B cell (primary cell): Measurements from ENCODE around the gene DTNBP1. TPM values are rescaled to one million over a fixed set of nuclear protein-coding genes. Genes with fewer than 3 reads are reported as not detected.

Experiments
- ATAC-seq: fragments of 200-7000 bp; cut with Tn5 transposase; one replicate; pipeline ENCODE4 v1.10.0; 2021; ENCODE audit warnings: low read depth, mild to moderate bottlenecking, moderate number of reproducible peaks, moderate library complexity
- CTCF ChIA-PET: fragments of 350-600 bp; sonication (Branson Sonifier 250); formaldehyde crosslinking; loops from one replicate; lab custom pipeline; 2021; ENCODE audit warnings: antibody characterized with exemption, inconsistent platforms; lab: Charles Lee
- POLR2A ChIA-PET: fragments of 350-600 bp; sonication (Branson Sonifier 250); formaldehyde crosslinking; loops from one replicate; lab custom pipeline; 2021; ENCODE audit warnings: antibody characterized with exemption; lab: Charles Lee
- DNase-seq: peaks from one replicate; pipeline ENCODE4 v3.0.0; 2013
- H2AFZ ChIP-seq: 2 replicates; pipeline ENCODE4 v1.6.1; 2012; ENCODE audit warnings: mild to moderate bottlenecking, low read depth, low read length; ENCODE audit not compliant: insufficient read depth, poor library complexity, severe bottlenecking
- H3K27ac ChIP-seq, 2 donors: 1 replicate in 1 of 2; 2 replicates in 1 of 2; pipeline ENCODE4 v1.5.1; 2012 to 2013; ENCODE audit warnings: low read length in 2 of 2, mild to moderate bottlenecking in 2 of 2, moderate library complexity in 1 of 2
- H3K27me3 ChIP-seq, 4 experiments: fragments of 200-600 bp in 1 of 4; sonication (generic) in 1 of 4; replicated peaks in 1 of 4; 1 replicate in 2 of 4; 2 replicates in 2 of 4; pipeline versions ENCODE4 v1.6.1 to v1.7.0; 2013 to 2016; ENCODE audit warnings: low read length in 3 of 4, mild to moderate bottlenecking in 2 of 4, mixed read lengths in 1 of 4, moderate library complexity in 1 of 4; ENCODE audit not compliant: insufficient read depth in 4 of 4, control insufficient read depth in 3 of 4; ENCODE audit errors: control extremely low read depth in 1 of 4
- H3K36me3 ChIP-seq, 2 experiments: replicated peaks in 1 of 2; 1 replicate in 1 of 2; 2 replicates in 1 of 2; pipeline versions ENCODE4 v1.6.1 to v1.7.1; 2013; ENCODE audit warnings: low read length in 1 of 2; ENCODE audit not compliant: insufficient read depth in 2 of 2, control insufficient read depth in 1 of 2; ENCODE audit errors: control extremely low read depth in 1 of 2, extremely low read depth in 1 of 2
- H3K4me1 ChIP-seq, 2 donors: fragments of 200-600 bp in 1 of 2; sonication (generic) in 1 of 2; 1 replicate in 1 of 2; 2 replicates in 1 of 2; pipeline versions ENCODE4 v1.5.1 to v1.6.1; 2013 to 2017; ENCODE audit warnings: low read length in 2 of 2; ENCODE audit not compliant: control insufficient read depth in 2 of 2, insufficient read depth in 2 of 2
- H3K4me2 ChIP-seq: replicated peaks from 2 replicates; pipeline ENCODE3; 2012; ENCODE audit warnings: mild to moderate bottlenecking, low read depth, low read length; ENCODE audit not compliant: poor library complexity, severe bottlenecking
- H3K4me3 ChIP-seq, 5 experiments: fragments of 200-600 bp in 1 of 5; sonication (generic) in 1 of 5; 1 replicate in 3 of 5; 2 replicates in 2 of 5; pipeline versions ENCODE4 v1.5.1 to v1.7.0; 2011 to 2016; ENCODE audit warnings: low read length in 4 of 5, mild to moderate bottlenecking in 4 of 5, low read depth in 2 of 5, control low read depth in 1 of 5, moderate library complexity in 1 of 5; ENCODE audit not compliant: insufficient read depth in 1 of 5; ENCODE audit errors: control extremely low read depth in 1 of 5, extremely low read depth in 1 of 5
- H3K79me2 ChIP-seq: fragments of 200-600 bp; sonication (generic); one replicate; pipeline ENCODE4 v1.6.0; 2016; ENCODE audit warnings: low read length; ENCODE audit not compliant: control insufficient read depth, insufficient read depth
- H3K9ac ChIP-seq: fragments of 200-600 bp; sonication (generic); 2 replicates; pipeline ENCODE4 v1.6.1; 2017; ENCODE audit warnings: mild to moderate bottlenecking, low read length, moderate library complexity
- H3K9me3 ChIP-seq, 3 donors: one replicate each; pipeline versions ENCODE4 v1.6.1 to v1.7.1; 2013; ENCODE audit warnings: low read length in 2 of 3; ENCODE audit not compliant: control insufficient read depth in 2 of 3, insufficient read depth in 1 of 3; ENCODE audit errors: control extremely low read depth in 1 of 3
- H4K20me1 ChIP-seq: 2 replicates; pipeline ENCODE4 v1.6.0; 2012; ENCODE audit warnings: mild to moderate bottlenecking, low read length; ENCODE audit not compliant: insufficient read depth, control insufficient read depth, poor library complexity, severe bottlenecking
- H3K27ac Mint-ChIP-seq: one replicate; pipeline ENCODE4 v1.8.0; 2021; ENCODE audit warnings: mixed read lengths
- H3K27me3 Mint-ChIP-seq: one replicate; pipeline ENCODE4 v1.8.0; 2021; ENCODE audit warnings: mixed read lengths
- H3K4me1 Mint-ChIP-seq: one replicate; pipeline ENCODE4 v1.8.0; 2021; ENCODE audit warnings: mixed read lengths
- H3K4me3 Mint-ChIP-seq: one replicate; pipeline ENCODE4 v1.8.0; 2021; ENCODE audit warnings: mixed read lengths
- H3K9me3 Mint-ChIP-seq: one replicate; pipeline ENCODE4 v1.8.0; 2022; ENCODE audit warnings: mixed read lengths; ENCODE audit not compliant: insufficient read depth
- CTCF ChIP-seq: fragments of 200-600 bp; IDR thresholded peaks from one replicate; pipeline ENCODE4 v1.8.0; 2022; ENCODE audit warnings: antibody characterized with exemption, mild to moderate bottlenecking
- EZH2 ChIP-seq: IDR thresholded peaks from 2 replicates; pipeline ENCODE4 v1.6.1; 2012; ENCODE audit warnings: borderline replicate concordance, low read depth, mild to moderate bottlenecking, moderate library complexity, low read length; ENCODE audit not compliant: insufficient read depth, poor library complexity, severe bottlenecking
- WGBS: methylation state at CpG from one replicate; pipeline ENCODE4 v1.1.5; 2013; ENCODE audit warnings: missing lambda C conversion rate; ENCODE audit not compliant: insufficient coverage; 5-methylcytosine and 5-hydroxymethylcytosine counted together
- intact Hi-C: fragments of 100-400 bp; cut with micrococcal nuclease; formaldehyde crosslinking; loops from one replicate; pipeline ENCODE4 v1.10.0; 2022
- polyA plus RNA-seq: library from polyadenylated mRNA; depleted of rRNA; stranded (reverse); fragments of >200 nt; gene quantifications from 2 replicates; pipeline ENCODE4 v1.2.3, GENCODE V29; 2012
- total RNA-seq, 2 donors: library from RNA; stranded (reverse); fragments of 120-200 nt in 1 of 2; gene quantifications; 1 replicate in 1 of 2; 2 replicates in 1 of 2; pipeline versions ENCODE4 v1.2.3 to v1.2.4, GENCODE V29; 2013 to 2022

Gene DTNBP1
- total and polyA plus RNA-seq, 2 donors (not counting 1 experiment from before 2014, with no cell fraction given): 31.4 to 73.0 TPM

- Mint-ChIP-seq H3K27me3 (no peaks in the 10 kb centered on the region), H3K27ac (peak overlapping the region; percentile 74), H3K9me3 (no peaks in the 10 kb centered on the region), H3K4me3 (peak overlapping the region; percentile 52), H3K4me1 (peaks cover 79% of the 10 kb centered on the region)
- ChIA-PET CTCF (interaction anchor here (0.5 to 1.8 kb wide), 7 partner anchors 11 to 551 kb away, joined by 3 to 8 read pairs (median 3); partner anchors contain the start of gene MYLIP), POLR2A (no interaction called here)
- no peaks in the 10 kb centered on the region for H3K27me3 ChIP-seq
- H2AFZ ChIP-seq: no peak overlapping the region
- H3K9me3 ChIP-seq: no peaks in the 10 kb centered on the region
- peak overlapping the region in 2 of 5 experiments; percentile 5 to 31 for H3K4me3 ChIP-seq
- peak overlapping the region; percentile 18 for H3K9ac ChIP-seq
- H4K20me1 ChIP-seq: peaks cover 34% of the 10 kb centered on the region
- ATAC-seq (peak; percentile 4), DNase-seq (peak; percentile 74)
- TF ChIP-seq EZH2 (no peak), CTCF (no peak)
- H3K27ac ChIP-seq: peak overlapping the region; percentile 83 to 93
- WGBS: 0% methylated on average over 1 of the region's 6 CpGs
- peak overlapping the region; percentile 68 for H3K4me2 ChIP-seq
- H3K4me1 ChIP-seq: peaks cover 63 to 64% of the 10 kb centered on the region in 2 donors
- H3K79me2 ChIP-seq: peaks cover 78% of the 10 kb centered on the region
- peaks cover 0 to 5% of the 10 kb centered on the region in 2 experiments for H3K36me3 ChIP-seq
- intact Hi-C loops: no loop called here
These were observed 4.6 kb downstream of the DTNBP1 start for GRCh38 chr6:15658181-15658744.

- Histone ChIP-seq H3K27ac (peak overlapping the region in 1 of 2 donors; percentile 6), H3K9ac (no peak overlapping the region), H3K79me2 (peaks cover 87% of the 10 kb centered on the region), H3K9me3 (no peaks in the 10 kb centered on the region), H4K20me1 (peaks cover 39% of the 10 kb centered on the region), H3K4me3 (no peak overlapping the region), H2AFZ (no peak overlapping the region), H3K4me1 (peaks cover 64 to 67% of the 10 kb centered on the region in 2 donors), H3K4me2 (no peak overlapping the region), H3K36me3 (peaks cover 0 to 5% of the 10 kb centered on the region in 2 experiments), H3K27me3 (no peaks in the 10 kb centered on the region)
- no peak overlapping the region for H3K4me3 Mint-ChIP-seq
- H3K27ac Mint-ChIP-seq: peak overlapping the region; percentile 2
- peaks cover 82% of the 10 kb centered on the region for H3K4me1 Mint-ChIP-seq
- DNase-seq: no peak
- ATAC-seq: no peak
- intact Hi-C loops: no loop called here
- CTCF ChIA-PET: interaction anchor here (1.0 kb wide), 1 partner anchor 35 kb away, joined by 3 read pairs; no protein-coding TSS in a partner anchor
- no peaks in the 10 kb centered on the region for H3K9me3 Mint-ChIP-seq
- TF ChIP-seq EZH2 (no peak), CTCF (no peak)
- no CpG with 5 or more reads among the region's 2 CpGs for WGBS
- POLR2A ChIA-PET: no interaction called here
- no peaks in the 10 kb centered on the region for H3K27me3 Mint-ChIP-seq
These were observed 5.5 kb downstream of the DTNBP1 start for GRCh38 chr6:15657290-15657689.
